HG03439 (cell line): Measurements from ENCODE around the gene KLK15.
"Not testable (repeated sequence)": the region's sequence is repeated elsewhere in the genome, so short reads cannot be mapped to it uniquely, and the experiment has no call there.

Source experiments
- ATAC-seq: cut with Tn5 transposase; IDR thresholded peaks from one replicate; pipeline ENCODE4 v1.9.1; 2021; ENCODE audit warnings: mild to moderate bottlenecking, moderate library complexity; ENCODE audit not compliant: unreplicated experiment

The KLK15 gene

GRCh38 chr19:50797781-50798658 is 35.4 kb downstream of the KLK15 start:
- no peak for ATAC-seq

DNA sequence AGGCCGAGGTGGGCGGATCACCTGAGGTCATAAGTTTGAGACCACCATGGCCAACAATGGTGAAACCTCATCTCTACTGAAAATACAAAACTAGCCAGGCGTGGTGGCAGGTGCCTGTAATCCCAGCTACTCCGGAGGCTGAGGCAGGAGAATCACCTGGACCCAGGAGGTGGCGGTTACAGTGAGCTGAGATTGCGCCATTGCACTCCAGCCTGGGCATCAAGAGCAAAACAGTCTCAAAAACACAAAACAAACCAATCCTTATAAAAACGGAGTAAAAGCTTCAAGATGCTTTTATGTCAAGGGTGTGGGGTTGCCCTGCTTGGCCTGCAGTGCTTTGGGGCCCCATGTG is 36.0 kb downstream of the KLK15 start:
- ATAC-seq = no peak

GRCh38 chr19:50796634-50797428 is 36.5 kb downstream of the KLK15 start:
- no peak for ATAC-seq

GRCh38 chr19:50796128-50796633 is 37.2 kb downstream of the KLK15 start:
- ATAC-seq = no peak

DNA sequence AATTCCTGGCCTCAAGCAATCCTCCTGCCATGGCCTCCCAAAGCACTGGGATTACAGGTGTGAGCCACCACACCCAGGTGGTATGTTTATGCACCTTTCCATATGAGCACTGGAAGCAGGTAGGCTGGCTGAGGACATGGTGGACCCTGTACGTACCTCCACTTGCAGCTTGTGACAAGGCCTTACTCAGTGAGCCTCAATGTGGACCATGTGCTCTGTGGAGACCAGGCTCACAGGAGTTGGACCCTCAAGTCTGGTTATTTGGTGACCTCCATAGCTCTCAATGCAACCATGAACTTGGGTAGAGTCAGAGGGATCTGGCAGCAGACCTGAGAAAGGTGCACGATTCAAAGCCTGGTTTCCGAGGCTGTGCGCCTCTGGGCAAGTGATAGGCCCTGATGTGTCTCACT is 37.7 kb downstream of the KLK15 start:
- no peak for ATAC-seq

DNA sequence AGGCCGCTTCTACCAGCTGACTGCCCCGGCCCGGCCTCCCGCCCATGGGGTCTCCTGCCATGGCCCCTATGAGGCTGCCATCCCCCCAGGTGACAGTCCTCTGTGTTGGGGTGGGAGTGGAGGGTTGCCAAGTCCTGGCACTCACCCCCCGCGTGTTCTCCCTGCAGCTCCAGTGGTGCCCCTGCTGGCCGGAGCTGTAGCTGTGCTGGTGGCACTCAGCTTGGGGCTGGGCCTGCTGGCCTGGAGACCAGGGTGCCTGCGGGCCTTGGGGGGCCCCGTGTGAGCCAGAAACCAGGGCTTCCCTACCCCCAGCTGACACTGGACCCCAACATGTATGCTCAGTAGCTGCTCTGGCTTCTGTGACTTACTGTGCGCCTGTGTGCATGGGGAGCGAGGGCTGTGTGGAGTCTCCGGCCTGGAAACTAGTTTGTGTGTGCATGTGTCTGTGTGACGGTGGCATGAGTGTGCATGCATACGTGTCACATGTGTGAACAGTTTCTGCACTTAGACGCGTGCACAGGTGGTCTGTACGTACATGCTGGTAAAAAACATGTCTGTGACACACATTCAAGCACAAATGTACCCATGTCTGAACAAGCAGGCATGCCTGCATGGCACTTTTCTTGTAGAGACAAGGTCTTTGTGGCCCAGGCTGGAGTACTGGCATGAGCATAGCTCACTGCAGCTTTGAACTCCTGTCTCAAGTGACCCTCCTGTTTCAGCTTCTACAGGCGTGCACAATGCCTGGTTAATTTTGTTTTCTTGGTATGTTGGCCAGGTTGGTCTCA is 38.3 kb downstream of the KLK15 start:
- no peak for ATAC-seq

DNA sequence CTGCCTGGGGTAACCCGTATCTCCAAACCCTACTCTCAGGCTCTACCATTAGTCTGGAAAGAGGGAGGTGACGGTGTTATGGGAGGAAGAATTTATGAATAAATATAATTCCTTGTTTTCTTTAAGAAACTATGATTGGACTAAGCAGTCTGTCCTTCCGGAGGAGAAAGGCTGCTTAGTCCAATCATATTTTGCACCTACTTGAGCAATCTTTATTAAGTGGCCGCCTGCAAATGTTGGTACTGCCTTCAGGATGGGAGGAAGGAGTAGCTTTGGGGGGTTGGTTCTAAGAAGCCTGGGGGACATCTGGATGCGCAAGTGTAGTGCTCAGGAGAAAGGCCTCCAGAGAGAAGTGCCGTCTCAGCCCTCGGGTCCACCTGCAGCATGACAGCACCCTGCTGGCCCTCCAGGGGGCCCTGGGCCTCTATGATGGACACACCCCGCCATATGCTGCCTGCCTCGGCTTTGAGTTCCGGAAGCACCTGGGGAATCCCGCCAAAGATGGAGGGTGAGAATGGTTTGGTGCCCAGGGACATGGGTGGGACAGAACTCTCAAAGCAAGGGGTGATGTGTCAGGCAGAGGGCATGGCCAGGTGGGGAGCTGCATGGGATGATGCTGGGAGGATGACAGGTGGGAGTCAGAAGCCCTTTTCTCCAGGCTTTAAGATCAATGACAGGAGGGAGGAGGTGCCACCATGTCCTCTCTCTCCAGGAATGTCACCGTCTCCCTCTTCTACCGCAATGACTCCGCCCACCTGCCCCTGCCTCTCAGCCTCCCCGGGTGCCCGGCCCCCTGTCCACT is 39.1 kb downstream of the KLK15 start:
- ATAC-seq = no peak

DNA sequence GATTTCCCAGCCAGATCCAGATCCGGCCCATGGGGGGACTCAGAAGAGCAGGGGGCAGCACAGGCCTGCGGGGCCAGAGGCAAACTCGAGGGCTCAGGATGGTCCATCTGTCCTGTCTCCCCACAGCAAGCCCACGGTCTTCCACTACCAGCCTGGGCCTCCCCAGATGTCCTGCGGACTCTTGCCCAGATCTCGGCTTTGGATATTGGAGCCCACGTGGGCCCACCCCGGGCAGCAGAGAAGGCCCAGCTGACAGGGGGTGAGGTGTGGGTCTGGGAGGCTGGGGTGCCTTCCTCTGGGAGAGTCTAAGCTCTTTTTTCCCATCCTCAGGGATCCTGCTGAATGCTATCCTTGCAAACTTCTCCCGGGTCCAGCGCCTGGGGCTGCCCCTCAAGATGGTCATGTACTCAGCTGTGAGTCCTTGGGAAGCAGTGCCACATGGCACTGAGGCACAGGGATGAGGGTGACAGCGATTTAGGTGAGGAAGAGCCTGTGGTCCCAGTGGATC is 39.8 kb downstream of the KLK15 start:
- ATAC-seq = no peak

DNA sequence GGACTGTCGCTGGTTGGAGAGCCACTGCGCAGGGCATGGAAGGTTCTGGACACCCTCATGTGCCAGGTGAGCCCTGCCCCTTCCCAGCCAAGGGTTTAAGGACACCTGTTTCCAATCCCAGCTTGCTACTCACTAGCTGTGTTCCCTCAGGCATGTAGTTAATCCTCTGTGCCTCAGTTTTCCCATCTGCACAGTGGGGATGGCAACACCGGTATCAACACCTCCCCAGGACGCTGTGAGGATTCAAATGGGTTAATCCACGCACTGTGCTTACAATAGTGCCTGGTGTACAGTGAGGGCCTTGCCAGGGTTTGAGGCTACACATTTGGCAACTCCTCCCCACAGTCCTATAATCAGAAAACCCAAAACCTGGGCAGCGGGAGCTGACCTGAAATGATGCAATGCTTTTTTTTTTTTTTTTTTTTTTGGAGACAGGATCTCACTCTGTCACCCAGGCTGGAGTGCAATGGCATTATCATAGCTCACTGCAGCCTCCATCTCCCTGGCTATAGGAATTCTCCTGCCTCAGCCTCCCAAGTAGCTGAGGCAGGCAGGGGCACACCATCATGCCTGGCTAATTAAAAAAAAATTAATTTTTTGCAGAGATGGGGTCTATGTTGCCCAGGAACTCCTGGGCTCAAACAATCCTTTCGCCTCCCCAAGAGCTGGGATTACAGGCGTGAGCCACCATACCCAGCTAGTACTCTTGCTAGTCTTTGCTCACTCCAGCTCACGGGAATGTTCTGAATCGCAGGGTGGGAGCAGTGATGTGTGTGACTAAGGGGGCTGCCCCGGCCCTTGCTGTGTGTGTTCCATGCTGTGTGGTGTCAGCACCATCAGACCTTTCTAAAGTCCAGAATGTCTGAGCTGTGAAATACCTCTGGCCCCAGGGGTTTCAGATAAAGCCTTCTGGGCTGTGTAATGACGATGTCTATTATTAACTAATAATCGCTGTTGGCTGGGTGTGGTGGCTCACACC is 40.8 kb downstream of the KLK15 start:
- no peak for ATAC-seq

DNA sequence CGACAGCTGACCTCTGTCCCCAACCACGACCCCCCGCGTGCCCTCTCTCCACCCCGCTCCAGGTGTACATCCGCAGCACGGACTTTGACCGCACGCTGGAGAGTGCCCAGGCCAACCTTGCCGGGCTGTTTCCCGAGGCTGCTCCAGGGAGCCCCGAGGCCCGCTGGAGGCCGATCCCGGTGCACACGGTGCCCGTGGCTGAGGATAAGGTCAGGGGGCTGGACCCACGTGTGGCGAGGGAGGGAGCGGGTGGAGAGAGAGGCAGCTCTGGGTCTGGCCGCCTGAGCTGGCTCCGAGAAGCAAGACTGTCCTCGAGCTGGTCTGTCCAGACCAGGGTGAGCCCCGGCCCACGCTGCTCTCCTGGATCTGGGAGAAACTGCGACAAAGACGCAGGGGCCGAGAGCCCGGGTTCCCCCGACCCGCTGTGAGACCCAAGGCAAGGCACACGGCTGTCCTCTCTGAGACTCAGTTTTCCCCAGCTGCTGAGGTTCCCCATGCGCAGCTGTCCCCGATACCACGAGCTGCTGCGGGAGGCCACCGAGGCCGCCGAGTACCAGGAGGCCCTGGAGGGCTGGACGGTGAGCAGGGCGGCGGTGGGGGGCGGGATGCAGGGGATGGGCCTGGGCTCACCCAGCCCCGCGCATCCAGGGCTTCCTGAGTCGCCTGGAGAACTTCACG is 41.6 kb downstream of the KLK15 start:
- ATAC-seq = no peak

- ATAC-seq = no peak
Measured at GRCh38 chr19:50790922-50791467, 42.4 kb downstream of the KLK15 start.

GRCh38 chr19:50790396-50790795 is 43.0 kb downstream of the KLK15 start, which contains the start of gene ACP4:
ACP4 (plus strand) TSS chr19:50790415; CDS start chr19:50790415, 0 bp downstream.
- ATAC-seq = no peak

GRCh38 chr19:50785329-50785728 is 48.0 kb downstream of the KLK15 start:
- ATAC-seq = no peak

DNA sequence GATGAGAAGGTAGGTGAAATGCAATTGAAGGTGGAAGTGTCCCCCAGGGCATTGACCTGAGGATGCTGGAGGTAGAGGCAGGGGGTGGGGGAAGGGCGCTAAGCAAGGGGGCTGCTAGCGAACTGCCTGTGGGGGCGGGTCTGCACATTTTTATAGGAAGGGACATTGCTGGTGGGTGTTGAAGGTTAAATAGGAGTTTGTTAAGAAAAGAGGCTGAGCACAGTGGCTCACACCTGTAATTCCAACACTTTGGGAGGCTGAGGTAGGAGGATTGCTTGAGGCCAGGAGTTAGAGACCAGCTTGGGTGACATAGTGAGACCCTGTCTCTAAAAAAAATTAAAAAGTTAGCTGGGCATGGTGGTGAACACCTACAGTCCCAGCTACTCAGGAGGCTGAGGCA is 48.7 kb downstream of the KLK15 start:
- ATAC-seq = no peak

DNA sequence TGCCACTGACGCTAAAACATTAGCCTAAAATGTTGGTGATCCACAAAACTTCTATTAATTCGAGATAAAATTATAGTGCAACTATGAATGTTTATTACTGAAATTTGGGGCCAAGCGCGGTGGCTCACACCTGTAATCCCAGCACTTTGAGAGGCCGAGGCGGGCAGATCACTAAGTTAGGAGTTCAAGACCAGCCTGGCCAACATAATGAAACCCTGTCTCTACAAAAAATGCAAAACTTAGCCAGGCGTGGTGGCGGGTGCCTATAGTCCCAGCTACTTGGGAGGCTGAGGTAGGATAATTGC is 49.6 kb downstream of the KLK15 start:
- ATAC-seq = not testable (repeated sequence)

DNA sequence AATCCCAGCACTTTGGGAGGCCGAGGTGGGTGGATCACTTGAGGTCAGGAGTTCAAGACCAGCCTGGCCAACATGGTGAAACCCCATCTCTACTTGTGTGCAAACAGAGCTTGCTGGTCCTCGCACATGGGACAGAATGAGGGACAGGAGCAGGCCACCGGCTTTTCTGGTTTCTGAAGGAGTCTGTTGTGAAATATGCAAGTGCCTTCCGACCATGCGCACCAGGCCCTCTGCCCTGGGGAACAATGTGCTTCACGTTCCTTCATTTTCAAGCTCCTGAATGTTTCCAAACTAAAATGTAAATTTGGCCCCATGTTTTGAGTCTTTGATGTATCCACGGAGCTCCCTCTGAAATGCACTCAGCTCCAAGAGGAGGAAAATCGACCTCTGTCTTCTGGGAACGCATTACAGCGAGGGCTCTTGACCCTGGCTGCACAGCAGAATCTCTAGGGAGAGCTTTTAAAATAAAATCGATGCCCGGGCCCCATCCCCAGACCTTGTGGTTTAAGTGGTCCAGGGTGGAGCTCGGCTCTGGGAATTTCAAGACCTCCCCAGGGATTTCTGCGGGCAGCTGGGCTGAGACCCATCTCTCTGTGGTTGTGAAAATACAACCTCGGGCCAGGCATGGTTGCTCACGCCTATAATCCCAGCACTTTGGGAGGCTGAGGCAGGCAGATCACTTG is 52.5 kb downstream of the KLK15 start:
- ATAC-seq = no peak
